NCI-H1417 treated with DMSO at 0.1 percent for 48 hours (cell line): Measurements from ENCODE around the gene KSR1.

Source experiments
- DNase-seq: peaks from one replicate; lab custom pipeline; 2025; lab: John Stamatoyannopoulos, UW

The KSR1 gene

DNA sequence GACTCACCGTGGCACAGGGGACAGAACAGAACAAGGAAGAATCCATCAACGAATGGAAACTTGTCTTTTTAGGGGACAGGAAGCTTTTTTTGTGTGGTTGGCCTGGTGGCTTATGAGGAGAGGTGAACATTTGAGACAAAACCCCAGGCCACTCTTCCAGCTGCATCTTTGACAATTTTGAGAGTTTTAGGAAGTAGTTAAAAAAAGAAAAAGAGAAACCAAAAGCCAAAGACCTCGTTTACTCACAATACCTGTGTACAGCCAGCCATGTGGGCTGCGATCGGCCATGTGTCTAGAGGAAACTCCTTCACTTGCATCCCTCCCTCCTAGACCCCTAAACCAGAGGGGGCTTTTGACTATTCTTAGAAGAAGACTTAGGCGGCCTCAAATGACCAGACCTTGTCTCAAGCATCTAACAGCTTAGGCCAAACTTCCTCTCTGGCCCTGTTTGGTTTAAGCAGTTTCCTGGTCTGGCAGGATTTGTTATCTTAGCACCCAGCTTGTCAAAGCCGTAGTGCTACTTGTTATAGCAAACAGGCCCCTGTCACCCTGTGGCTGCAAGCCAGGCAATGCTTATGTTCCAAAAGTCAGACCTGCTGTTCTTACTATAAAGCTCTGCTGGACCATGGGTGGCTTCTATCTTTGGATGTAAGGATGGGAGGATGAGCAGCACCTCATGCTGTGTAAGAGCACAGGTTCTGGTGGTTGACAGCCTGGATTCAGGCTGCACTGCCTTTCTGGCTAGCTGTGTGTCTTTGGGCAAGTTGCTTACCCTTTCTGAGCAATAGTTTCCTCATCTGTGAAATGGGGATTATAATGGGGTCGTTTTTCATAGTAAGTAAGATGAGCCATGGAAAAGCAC, 17.7 kb downstream of the KSR1 start:
- DNase-seq: no peak

DNA sequence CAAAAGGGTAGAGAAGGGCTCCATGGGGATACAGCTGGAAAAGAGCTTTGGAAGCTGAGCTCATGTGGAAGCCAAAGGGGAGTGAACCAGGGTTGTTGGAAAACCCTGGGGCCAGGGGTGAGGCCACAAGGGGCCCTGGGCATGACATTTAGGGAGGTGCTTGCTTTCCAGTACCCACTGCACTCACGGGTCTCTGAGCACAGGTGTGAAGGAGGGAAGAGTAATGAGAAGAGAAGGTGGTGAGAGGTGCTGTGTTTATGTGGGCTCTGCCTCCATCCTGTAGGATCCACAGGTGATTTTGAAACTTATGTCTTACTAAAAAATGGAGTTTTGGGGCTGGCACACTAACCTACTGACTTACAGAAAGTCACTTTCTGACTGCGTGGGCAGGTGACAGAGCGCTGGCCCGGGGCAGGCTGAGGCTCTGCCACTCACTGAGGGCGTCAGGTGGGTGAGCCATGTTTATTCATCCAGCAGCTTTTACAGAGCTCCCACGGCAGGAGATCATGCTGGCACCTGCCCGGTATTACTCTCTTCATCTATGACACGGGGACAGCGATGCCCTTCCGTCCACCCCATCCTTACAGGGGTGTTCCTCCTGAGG, 18.9 kb downstream of the KSR1 start:
- no peak for DNase-seq

DNA sequence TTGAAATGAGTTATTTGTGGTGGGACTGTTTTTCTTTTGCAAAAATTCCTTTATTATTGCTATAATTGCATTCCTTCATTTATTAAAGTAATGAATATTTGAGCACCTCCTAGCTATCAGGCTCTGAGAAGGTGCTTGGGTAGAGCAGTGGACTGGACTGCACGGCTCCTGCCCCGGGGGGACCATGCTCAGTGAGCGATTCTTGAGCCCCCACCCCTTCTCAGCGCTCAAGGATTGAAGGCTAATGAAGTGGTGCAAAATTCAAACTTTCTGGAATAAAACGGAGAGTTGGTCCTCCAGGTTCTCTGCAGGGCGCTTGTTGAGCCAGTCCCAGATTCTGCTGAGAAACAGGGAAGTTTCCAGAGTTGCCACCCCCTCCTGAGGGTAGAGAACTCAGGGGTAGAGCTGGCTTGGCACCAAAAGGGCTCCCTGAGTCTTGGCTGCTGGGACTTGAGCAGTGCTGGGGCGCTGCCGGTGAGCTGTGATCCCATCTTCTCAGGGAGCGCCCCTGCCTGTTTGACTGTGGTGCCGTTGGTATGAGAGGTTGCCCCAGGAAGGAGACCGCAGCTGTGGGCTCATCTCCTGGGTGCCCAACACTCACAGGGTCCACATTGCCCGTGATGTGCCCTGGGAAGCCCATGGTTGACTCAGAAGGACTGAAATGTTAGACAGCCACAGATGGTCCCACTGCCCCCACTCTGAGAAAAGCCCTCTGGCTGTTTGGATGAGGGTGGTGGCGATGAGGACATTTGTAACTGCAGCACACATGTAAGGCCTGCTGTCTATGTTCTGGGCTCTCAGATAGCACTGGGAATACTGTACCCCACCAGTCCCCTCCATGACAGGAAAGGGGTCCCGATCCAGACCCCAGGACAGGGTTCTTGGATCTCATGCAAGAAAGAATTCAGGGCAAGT, 20.0 kb downstream of the KSR1 start:
- no peak for DNase-seq

DNA sequence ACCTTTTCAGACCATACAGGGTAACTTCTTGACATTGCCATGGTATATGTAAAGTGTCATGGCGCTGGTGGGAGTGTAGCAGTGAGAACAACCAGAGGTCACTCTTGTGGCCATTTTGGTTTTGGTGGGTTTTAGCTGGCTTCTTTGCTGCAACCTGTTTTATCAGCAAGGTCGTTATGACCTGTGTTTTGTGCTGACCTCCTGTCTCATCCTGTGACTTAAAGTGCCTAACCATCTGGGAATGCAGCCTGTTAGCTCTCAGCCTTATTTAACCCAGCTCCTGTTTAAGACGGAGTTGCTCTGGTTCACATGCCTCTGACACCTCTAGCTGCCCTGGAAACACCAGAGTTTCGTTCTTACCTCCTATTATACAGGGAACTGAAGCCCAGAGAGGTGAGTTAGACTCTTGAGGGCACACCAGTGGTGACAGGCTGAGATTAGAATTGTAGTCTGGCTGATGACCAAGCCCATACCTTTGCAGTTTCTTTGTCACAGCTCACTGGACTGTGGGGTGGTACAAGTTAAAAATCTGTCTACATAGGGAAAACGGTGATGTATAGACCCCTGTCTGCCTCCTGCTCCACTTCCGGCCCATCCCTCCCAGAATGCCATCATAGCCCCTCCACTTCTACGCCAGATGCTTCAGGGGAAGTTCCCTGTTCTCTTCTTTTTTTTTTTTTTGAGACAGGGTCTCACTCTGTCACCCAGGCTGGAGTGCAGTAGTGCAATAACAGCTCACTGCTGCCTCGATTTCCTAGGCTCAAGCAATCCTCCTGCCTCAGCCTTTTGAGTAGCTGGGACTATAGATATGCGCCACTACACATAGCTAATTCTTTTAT, 21.0 kb downstream of the KSR1 start:
- DNase-seq: no peak

DNA sequence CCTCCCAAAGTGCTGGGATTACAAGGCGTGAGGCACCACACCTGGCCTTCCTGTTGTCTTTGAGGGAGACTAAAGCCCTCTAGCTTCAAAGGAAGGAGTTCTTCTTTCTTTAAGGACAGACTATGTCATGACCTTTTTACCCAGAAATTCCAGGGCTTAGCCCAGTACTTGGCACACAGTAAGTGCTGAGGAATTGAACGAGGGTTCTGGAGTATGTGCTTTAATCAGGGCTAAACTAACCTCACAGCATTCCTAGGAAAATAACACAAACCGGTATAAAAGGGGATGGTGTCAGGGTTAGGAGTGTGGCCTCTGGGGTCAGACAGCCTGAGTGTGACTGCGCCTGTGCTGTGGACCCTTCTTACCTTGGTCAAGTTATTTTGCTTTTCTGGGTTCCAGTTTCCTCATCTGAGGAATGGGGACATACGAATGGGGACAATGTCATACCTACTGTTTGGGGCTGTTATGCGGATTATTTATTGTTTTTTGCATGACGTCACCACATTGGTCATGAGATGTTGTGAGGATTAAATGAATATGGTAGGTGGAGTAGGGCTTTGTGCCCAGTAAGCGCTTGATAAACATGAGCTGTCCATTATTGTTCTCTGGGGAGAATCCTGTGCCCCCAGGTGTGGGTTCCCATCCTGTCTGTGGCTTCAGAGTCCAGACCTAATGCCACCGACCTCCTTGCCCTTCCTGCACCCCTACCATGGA, 21.9 kb downstream of the KSR1 start:
- no peak for DNase-seq

DNA sequence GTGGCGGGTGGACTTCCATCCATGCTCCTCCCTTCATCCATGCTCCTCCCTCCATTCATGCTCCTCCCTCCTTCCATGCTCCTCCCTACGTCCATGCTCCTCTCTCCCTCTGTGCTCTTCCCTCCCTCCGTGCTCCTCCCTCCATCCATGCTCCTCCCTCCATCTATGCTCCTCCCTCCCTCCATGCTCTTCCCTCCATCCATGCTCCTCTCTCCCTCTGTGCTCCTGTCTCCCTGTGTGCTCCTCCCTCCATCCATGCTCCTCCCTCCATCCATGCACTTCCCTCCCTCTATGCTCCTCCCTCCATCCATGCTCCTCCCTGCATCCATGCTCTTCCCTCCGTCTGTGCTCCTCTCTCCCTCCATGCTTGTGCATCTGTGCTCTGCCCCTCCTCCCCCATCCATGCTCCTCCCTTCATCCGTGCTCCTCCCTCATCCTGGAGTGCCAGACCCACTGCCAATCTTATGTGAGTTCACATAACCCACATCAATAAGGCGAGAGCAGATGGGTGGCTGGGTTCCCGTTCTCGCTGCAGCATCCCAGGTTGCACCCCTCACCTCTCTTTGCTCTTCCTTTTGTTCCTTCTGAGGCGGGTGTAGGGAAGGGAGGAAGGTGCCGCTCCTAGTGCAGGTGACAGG, 22.8 kb downstream of the KSR1 start:
- DNase-seq: no peak

DNA sequence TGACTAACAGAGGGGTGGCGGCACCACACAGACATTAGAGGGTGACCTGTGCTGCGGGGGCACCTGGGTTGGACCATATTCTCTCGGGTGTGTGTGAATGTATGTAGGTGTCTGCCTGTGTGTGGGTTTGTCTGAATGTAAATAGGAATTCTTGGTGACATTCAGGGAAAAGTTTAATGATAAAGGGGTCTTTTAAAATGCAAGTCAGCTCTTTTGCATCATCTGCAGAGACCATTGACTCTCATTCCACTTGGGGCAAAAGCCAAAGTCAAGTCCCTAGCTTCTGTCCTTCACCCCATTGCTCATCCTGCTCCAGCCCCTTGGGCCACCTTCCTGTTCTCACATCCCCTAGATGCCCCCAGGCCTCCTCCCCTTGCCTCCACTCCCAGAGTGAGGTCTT, 23.6 kb downstream of the KSR1 start:
- no peak for DNase-seq

DNA sequence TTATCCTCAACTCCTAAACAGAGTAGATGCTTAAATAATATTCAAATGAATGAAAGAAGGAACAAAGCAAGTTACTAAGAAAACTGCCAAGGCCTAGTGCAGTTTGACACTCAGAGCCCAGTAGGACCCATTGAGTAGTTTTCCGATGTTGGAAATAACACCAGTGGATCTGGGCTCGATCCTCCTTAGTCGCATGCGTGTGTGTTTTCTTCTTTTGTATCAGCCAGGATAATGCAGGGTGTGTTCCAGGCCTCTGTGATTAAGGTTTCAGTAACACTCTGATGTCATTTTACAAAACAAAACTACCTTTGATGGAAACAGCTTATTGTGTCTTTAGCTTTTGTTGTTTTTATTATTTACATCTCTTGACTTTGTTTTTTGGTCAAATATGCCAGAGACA, 24.5 kb downstream of the KSR1 start:
- DNase-seq: no peak

DNA sequence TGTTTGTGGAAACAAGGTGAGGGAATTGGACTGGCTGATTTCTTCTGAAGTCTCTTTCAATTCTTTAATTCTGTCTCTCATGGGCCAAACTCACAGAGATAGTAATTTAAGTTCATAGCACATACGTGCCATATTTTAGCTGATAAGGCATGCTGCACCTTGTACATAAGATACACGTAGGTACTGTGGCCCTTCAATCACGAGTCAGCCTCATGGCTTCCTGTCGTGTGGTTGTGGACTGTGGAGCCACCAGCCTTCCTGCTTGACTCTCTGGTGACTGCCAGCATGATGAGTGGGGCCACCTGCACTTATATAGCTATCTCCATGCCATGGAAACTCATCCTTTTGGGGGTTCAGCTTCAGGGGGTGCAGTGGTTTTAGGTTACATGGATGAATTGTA, 25.1 kb downstream of the KSR1 start:
- DNase-seq: no peak

DNA sequence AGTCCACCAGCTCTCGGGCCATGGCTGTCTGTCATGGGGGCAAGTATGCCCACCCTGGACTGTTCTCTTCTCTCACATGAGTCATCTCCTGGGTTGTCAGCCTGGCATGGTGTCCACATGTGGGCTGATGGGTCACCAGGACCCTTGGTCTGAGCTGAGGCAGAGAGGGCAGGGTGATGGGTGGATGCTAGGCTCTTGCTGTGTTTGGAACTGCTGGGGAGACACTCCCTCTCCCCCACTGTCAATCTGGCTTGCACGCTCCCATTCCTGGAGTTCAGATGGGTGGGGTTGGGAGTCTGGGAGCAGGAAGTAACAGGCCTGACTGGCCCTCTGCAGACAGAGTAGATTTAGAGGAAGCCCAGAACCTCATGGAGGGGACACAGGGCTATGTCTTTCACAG, 28.9 kb downstream of the KSR1 start:
- DNase-seq: no peak

DNA sequence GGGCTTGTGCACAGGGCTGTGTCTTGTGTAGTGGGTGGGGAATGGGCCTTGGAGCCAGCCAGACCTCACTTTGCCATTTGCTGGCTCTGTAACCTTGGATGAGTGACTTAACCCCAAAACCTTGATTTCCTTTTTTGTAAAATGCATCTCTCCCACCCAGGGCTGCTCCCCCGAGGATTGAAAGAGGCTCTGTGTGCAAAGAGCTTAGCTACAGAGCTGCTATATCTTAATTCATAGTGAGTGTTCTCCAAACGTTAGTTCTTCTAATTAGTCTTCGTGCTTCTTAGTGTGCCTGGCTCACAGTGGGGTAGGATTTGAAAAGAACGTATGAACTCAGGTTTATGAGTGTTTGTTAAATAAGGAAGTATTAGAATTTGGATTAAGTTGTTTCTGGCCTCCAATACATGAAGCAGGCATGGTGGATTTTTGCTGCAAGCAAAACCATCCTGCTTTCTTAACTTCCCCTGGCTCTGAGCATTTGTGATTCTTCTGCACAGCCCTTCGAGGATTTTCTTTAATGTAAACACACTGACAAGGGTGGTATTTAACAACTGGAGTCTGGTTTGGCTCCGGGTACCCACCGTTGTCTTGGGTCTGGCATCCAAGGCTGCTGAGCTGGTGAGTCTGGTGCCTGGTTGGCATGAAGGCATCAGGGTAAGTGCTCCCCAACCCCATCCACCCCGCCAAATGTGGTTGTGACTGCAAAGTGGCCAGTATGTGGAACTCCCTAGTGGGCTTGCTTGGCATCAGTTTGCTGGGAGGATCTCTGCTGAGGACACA, 29.7 kb downstream of the KSR1 start:
- no peak for DNase-seq

DNA sequence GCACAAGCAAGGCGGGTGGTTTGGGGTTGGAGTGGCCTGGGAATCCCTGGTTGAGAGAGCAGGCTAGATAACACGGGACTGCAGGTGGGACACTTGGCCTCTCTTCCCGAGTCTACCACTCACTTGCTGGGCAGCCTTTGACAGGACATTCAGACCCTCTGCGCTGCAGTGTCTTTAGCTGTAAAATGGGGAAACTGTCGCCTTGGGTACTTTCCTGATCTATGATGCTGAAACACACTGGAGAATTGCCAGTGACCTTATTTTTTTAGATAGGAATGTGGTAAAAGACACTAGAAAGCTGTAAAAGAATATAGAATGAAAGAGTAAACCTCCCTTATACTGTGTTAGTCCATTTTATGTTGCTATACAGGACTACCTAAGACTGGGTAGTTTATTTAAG, 30.5 kb downstream of the KSR1 start:
- DNase-seq: no peak

DNA sequence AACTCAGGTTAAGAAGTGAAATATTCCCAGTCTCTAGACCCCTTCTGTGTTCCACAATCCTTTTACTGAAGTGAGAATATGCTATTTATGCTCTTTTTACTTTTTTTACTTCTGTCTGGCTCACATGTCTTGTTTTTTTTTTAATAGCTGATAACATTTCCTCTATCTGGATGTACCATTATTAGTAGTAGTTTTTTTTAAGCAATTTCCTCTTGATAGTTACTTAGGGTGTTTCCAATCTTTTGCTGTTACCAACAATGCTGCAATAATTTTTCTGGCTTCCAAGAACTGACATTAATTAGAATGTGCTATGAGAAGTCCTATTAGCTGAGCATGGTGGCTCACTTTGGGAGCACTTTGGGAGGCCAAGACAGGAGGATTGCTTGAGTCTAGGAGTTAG, 32.0 kb downstream of the KSR1 start:
- no peak for DNase-seq

DNA sequence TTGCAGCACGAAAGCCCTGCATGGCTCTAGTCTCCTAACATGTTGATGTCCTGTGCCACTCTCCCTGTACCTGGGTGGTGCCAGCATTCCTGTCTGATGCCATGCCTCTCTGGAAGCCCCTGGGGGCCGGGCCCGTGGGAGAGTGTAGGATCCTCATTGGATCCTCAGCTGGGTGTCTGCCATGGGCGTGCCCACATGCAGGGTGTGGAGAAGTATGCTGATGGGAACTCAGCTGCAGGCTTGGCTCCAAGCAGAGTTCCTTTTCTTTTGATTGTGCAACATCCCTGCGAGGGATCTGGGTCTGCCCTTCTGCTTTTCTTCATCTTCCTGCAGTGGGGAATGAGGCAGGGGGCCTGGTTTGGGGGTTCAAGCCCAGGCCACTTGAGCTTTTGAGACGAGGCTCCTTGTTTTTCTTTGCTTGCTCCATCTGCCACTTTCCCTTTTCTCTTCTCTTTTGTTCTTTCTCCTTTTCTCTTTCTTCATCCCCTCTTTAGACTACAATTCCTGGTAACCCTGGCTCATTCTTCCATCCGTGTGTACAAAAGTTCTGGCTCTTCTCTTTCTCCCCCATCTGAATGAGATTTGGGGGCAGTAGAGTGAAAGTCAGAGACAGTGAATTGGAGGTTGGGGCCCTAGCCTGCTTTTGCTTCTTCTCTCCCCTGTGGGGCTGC, 32.9 kb downstream of the KSR1 start:
- no peak for DNase-seq

DNA sequence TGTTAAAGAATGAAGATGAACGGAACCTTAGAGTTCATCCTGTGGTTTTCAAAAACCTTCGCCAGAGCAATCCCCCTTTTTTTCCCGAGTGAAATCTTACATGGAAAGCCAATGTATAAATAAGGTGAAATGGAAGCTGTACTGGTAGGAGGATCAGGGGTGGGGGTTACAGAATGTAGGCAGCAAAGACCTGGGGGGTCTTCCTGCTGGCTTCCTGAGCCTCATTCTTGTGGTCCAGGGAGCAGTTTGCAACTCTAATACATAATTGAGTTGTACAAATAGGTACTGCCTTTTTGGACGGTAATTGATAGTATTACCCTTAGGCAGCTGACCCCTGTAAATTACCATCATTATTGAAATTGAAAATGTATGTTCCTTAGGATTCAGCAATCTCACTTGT, 34.1 kb downstream of the KSR1 start:
- no peak for DNase-seq

DNA sequence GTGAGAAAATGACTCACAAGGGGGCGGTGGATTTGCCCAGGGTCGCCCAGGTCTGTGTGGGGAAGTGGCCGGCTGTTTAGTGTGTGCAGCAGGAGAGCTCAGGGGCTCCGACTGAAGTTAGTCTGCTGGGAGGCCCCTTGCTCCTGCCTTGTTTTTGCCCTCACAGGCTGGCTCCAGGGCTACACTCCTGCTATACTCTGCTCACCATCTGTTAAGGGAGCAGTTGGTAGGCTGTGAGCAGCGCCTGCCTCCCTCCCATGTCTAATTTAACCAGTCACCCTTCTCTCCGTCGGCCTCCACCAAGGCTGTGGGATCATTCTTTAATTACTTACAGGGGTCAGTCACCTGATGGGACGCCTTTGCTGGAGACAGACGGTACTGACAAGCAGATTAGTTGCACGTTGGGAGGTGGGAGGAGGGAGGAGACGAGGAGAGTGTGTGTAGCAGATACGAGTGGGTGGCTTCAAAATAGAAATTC, 35.5 kb downstream of the KSR1 start:
- DNase-seq: no peak

DNA sequence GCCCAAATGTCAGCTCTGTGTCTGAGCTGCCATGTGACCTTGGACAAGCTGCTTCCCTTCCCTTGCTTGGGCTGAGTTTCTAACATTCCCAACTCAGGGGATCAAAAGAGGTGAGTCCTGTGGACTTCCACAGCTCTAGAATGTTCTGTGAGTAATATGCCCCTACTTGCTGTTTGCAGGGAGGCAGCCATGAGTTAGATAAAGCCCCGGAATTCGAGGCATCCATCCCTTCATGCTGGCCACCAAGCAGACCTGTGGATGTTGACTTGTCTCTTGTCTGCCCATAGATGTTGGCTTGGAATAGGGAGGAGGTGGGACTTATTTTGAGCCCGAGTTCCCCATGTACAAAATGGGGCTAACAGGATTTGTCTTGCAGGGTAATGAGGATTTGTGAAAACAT, 36.2 kb downstream of the KSR1 start:
- DNase-seq: no peak

DNA sequence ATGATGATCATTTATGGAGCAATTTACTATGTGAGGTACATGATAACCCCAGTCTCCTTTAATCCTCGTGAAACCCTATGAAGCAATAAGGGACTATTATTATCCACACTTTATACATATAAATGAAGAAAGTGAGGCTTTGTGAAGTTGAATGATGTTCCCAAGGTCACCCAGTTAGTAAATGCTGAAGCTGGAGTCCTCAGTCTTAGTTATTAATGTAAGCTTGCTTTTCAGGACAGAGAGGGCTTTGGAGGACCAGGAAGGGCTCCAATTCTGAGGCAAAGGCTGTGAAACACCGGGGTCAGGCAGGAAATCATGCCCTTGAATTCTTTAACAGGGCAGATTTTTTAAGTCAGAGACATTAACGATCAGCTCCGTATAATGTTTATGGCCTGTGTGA, 36.8 kb downstream of the KSR1 start:
- no peak for DNase-seq
